Mesendoderm (in vitro differentiated cells): ENCODE results near the gene CEP128.

Experiments
- DNase-seq: peaks from one replicate; pipeline ENCODE4 v3.0.0; 2013
- H2AK5ac ChIP-seq: 2 replicates; pipeline ENCODE4 v1.6.1; 2013; ENCODE audit warnings: low read length, inconsistent platforms
- H2BK120ac ChIP-seq: 2 replicates; pipeline ENCODE4 v1.6.1; 2013; ENCODE audit warnings: low read depth, mild to moderate bottlenecking, low read length, moderate library complexity, mixed read lengths
- H2BK15ac ChIP-seq: replicated peaks from 2 replicates; pipeline ENCODE4 v1.6.1; 2013; ENCODE audit warnings: low read depth, mild to moderate bottlenecking, moderate library complexity
- H2BK5ac ChIP-seq: 2 replicates; pipeline ENCODE4 v1.6.1; 2013; ENCODE audit warnings: low read length, inconsistent platforms
- H3K18ac ChIP-seq: 2 replicates; pipeline ENCODE4 v1.6.1; 2013; ENCODE audit warnings: mild to moderate bottlenecking, low read length, mixed read lengths
- H3K23ac ChIP-seq: one replicate; pipeline ENCODE4 v1.6.1; 2013; ENCODE audit warnings: low read length
- H3K27ac ChIP-seq: 2 replicates; pipeline ENCODE4 v1.5.1; 2013; ENCODE audit warnings: low read depth, mild to moderate bottlenecking, inconsistent platforms, low read length, moderate library complexity
- H3K27me3 ChIP-seq: 2 replicates; pipeline ENCODE4 v1.6.1; 2013; ENCODE audit warnings: low read length, control low read depth, mild to moderate bottlenecking, inconsistent platforms; ENCODE audit not compliant: insufficient read depth, poor library complexity
- H3K36me3 ChIP-seq: 2 replicates; pipeline ENCODE4 v1.6.1; 2013; ENCODE audit warnings: low read length, inconsistent platforms; ENCODE audit not compliant: control insufficient read depth, insufficient read depth
- H3K4ac ChIP-seq: one replicate; pipeline ENCODE4 v1.6.1; 2013; ENCODE audit warnings: low read depth, mild to moderate bottlenecking, low read length, moderate library complexity
- H3K4me1 ChIP-seq: 2 replicates; pipeline ENCODE4 v1.6.1; 2013; ENCODE audit warnings: low read depth, low read length, inconsistent platforms; ENCODE audit not compliant: control insufficient read depth
- H3K4me2 ChIP-seq: 2 replicates; pipeline ENCODE4 v1.6.1; 2013; ENCODE audit warnings: low read length
- H3K4me3 ChIP-seq: 2 replicates; pipeline ENCODE4 v1.5.1; 2013; ENCODE audit warnings: mild to moderate bottlenecking, low read length
- H3K56ac ChIP-seq: one replicate; pipeline ENCODE4 v1.6.1; 2013; ENCODE audit warnings: low read length
- H3K79me1 ChIP-seq: 2 replicates; pipeline ENCODE4 v1.6.1; 2013; ENCODE audit warnings: low read length, inconsistent platforms
- H3K79me2 ChIP-seq: 2 replicates; pipeline ENCODE4 v1.6.1; 2013; ENCODE audit warnings: mild to moderate bottlenecking, low read length; ENCODE audit not compliant: control insufficient read depth, insufficient read depth
- H3K9ac ChIP-seq: 2 replicates; pipeline ENCODE4 v1.6.1; 2013; ENCODE audit warnings: low read length, inconsistent platforms
- H4K5ac ChIP-seq: one replicate; pipeline ENCODE4 v1.6.1; 2013; ENCODE audit warnings: low read length
- H4K8ac ChIP-seq: one replicate; pipeline ENCODE4 v1.6.1; 2013; ENCODE audit warnings: low read depth, mild to moderate bottlenecking, control low read depth, low read length, moderate library complexity
- WGBS: extraction: QIAGEN DNeasy Blood & Tissue Kit; methylation state at CpG from one replicate; pipeline ENCODE4 v1.1.7; 2013; ENCODE audit warnings: low lambda C conversion rate, missing lambda C conversion rate; ENCODE audit not compliant: insufficient coverage; ENCODE audit errors: extremely low coverage; 5-methylcytosine and 5-hydroxymethylcytosine counted together

CEP128 gene

DNA sequence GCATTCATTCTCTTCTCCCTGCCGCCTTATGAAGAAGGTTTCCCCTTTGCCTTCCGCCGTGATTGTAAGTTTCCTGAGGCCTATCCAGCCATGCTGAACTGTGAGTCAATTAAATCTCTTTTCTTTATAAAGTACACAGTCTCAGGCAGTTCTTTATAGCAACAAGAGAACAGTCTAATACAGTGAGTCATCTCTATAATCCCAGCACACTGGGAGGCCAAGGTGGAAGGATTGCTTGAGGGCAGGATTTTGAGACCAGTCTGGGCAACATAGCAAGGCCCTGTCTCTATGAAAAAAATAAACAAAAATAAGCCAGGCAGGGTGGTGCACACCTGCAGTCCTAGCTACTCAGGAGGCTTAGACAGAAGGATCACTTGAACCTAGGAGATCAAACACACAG lies 259.9 kb downstream of the CEP128 start:
- Histone ChIP-seq H3K9ac (no peak overlapping the region), H3K36me3 (no peaks in the 10 kb centered on the region), H2BK5ac (no peak overlapping the region), H3K4me1 (no peaks in the 10 kb centered on the region), H2AK5ac (no peak overlapping the region), H3K27ac (no peak overlapping the region), H2BK120ac (no peak overlapping the region), H3K27me3 (no peaks in the 10 kb centered on the region), H2BK15ac (no peak overlapping the region), H4K8ac (no peak overlapping the region), H3K4me3 (no peak overlapping the region), H3K18ac (no peak overlapping the region), H3K4ac (no peak overlapping the region), H4K5ac (no peak overlapping the region), H3K4me2 (no peak overlapping the region), H3K79me2 (no peaks in the 10 kb centered on the region), H3K23ac (no peak overlapping the region), H3K56ac (no peak overlapping the region), H3K79me1 (no peaks in the 10 kb centered on the region)
- no peak for DNase-seq
- WGBS, result no CpG with 5 or more reads among the region's 3 CpGs

DNA sequence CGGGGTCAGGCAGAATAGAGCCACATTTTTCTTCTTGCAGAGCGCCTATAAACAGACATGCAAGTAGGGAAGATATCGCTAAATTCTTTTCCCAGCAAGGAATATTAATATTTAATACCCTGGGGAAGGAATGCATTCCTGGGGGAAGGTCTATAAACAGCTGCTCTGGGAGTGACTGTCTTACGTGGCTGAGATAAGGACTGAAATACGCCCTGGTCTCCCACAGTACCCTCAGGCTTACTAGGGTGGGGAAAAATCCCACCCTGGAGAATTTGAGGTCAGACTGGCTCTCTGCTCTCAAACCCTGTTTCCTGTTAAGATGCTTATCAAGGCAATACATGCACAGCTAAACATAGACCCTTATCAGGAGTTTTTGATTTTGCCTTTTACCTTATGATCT lies 262.3 kb downstream of the CEP128 start:
- Histone ChIP-seq H2BK120ac (no peak overlapping the region), H3K4me1 (no peaks in the 10 kb centered on the region), H3K18ac (no peak overlapping the region), H3K36me3 (no peaks in the 10 kb centered on the region), H4K8ac (no peak overlapping the region), H3K4me2 (no peak overlapping the region), H2BK15ac (no peak overlapping the region), H4K5ac (no peak overlapping the region), H3K79me1 (no peaks in the 10 kb centered on the region), H3K9ac (no peak overlapping the region), H2BK5ac (no peak overlapping the region), H3K4ac (no peak overlapping the region), H2AK5ac (no peak overlapping the region), H3K27ac (no peak overlapping the region), H3K79me2 (no peaks in the 10 kb centered on the region), H3K27me3 (no peaks in the 10 kb centered on the region), H3K23ac (no peak overlapping the region), H3K56ac (no peak overlapping the region), H3K4me3 (no peak overlapping the region)
- no peak for DNase-seq
- WGBS, result no CpG with 5 or more reads among the region's 5 CpGs

DNA sequence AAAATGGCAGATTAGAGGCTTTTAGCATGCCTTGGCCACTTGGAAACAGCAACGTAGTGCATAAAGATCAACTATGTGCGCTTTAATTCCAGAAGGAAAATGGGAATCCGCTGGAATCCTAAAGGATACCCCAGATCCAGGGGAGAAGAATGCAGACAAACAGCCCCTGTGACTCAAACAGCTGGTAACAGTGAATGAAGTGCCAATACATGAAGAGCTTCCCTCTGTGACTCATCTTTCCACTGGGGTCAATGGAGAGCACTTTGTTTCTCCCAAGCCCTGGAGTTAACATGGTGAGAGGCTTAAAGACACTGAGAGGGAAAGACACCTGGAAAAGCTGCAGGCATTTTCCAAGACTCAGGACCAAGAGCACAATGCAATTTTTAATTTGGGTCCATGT lies 263.1 kb downstream of the CEP128 start:
- no peak overlapping the region for H2BK15ac ChIP-seq
- no peak overlapping the region for H4K8ac ChIP-seq
- no peak for DNase-seq
- no peak overlapping the region for H2AK5ac ChIP-seq
- H3K4me3 ChIP-seq, result no peak overlapping the region
- no CpG with 5 or more reads among the region's 3 CpGs for WGBS
- no peaks in the 10 kb centered on the region for H3K36me3 ChIP-seq
- no peak overlapping the region for H3K18ac ChIP-seq
- H3K56ac ChIP-seq, result no peak overlapping the region
- H3K4me1 ChIP-seq, result no peaks in the 10 kb centered on the region
- H3K27ac ChIP-seq, result no peak overlapping the region
- H2BK120ac ChIP-seq, result no peak overlapping the region
- no peak overlapping the region for H3K4ac ChIP-seq
- H2BK5ac ChIP-seq, result no peak overlapping the region
- H3K27me3 ChIP-seq, result no peaks in the 10 kb centered on the region
- H3K9ac ChIP-seq, result no peak overlapping the region
- H3K79me1 ChIP-seq, result no peaks in the 10 kb centered on the region
- H3K23ac ChIP-seq, result no peak overlapping the region
- H3K4me2 ChIP-seq, result no peak overlapping the region
- H4K5ac ChIP-seq, result no peak overlapping the region
- H3K79me2 ChIP-seq, result no peaks in the 10 kb centered on the region

DNA sequence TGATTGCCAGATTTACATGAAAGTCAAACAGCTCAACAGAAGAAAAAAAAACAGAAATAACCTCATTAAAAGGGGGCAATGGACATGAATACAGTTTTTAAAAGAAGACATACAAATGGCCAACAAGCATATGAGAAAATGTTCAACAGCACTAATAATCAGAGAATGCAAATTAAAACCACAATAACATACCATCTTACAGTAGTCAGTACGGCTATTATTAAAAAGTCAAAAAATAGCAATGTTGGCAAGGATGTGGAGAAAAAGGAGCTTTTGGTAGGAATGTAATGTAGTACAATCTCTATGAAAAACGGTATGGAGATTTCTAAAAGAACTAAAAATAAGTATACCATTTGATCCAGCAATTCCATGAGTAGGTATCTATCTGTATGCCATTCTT lies 272.1 kb downstream of the CEP128 start:
- no peak overlapping the region for H3K27ac ChIP-seq
- no peak overlapping the region for H3K4me3 ChIP-seq
- H3K4me1 ChIP-seq, result no peaks in the 10 kb centered on the region
- H3K27me3 ChIP-seq, result no peaks in the 10 kb centered on the region
- H4K8ac ChIP-seq, result no peak overlapping the region
- H3K18ac ChIP-seq, result no peak overlapping the region
- DNase-seq, result no peak
- H3K56ac ChIP-seq, result no peak overlapping the region
- no peak overlapping the region for H3K4ac ChIP-seq
- H3K9ac ChIP-seq, result no peak overlapping the region
- H2BK120ac ChIP-seq, result no peak overlapping the region
- no peak overlapping the region for H2BK5ac ChIP-seq
- H3K23ac ChIP-seq, result no peak overlapping the region
- no peaks in the 10 kb centered on the region for H3K79me1 ChIP-seq
- no peak overlapping the region for H2BK15ac ChIP-seq
- no CpG with 5 or more reads among the region's 2 CpGs for WGBS
- no peak overlapping the region for H3K4me2 ChIP-seq
- no peak overlapping the region for H4K5ac ChIP-seq
- no peaks in the 10 kb centered on the region for H3K79me2 ChIP-seq
- no peaks in the 10 kb centered on the region for H3K36me3 ChIP-seq
- H2AK5ac ChIP-seq, result no peak overlapping the region

GRCh38 chr14:80664576-80664975 lies 277.0 kb downstream of the CEP128 start:
- Histone ChIP-seq H2BK120ac (no peak overlapping the region), H3K36me3 (no peaks in the 10 kb centered on the region), H2BK5ac (no peak overlapping the region), H3K79me1 (no peaks in the 10 kb centered on the region), H2BK15ac (no peak overlapping the region), H4K8ac (no peak overlapping the region), H3K4me2 (no peak overlapping the region), H3K4me3 (no peak overlapping the region), H3K9ac (no peak overlapping the region), H3K23ac (no peak overlapping the region), H3K27me3 (no peaks in the 10 kb centered on the region), H3K4ac (no peak overlapping the region), H2AK5ac (no peak overlapping the region), H3K18ac (no peak overlapping the region), H3K79me2 (no peaks in the 10 kb centered on the region), H3K56ac (no peak overlapping the region), H3K27ac (no peak overlapping the region), H4K5ac (no peak overlapping the region), H3K4me1 (no peaks in the 10 kb centered on the region)
- WGBS, result no CpG with 5 or more reads among the region's 2 CpGs
- peak; percentile 67 for DNase-seq

GRCh38 chr14:80663541-80663940 lies 278.0 kb downstream of the CEP128 start:
- no peak overlapping the region for H3K56ac ChIP-seq
- H3K27me3 ChIP-seq, result no peaks in the 10 kb centered on the region
- H3K27ac ChIP-seq, result no peak overlapping the region
- H4K8ac ChIP-seq, result no peak overlapping the region
- no peak overlapping the region for H3K9ac ChIP-seq
- no peaks in the 10 kb centered on the region for H3K36me3 ChIP-seq
- no peak overlapping the region for H3K4ac ChIP-seq
- H2BK5ac ChIP-seq, result no peak overlapping the region
- H3K23ac ChIP-seq, result no peak overlapping the region
- no peak overlapping the region for H2AK5ac ChIP-seq
- no peaks in the 10 kb centered on the region for H3K4me1 ChIP-seq
- no CpG with 5 or more reads among the region's 2 CpGs for WGBS
- no peak overlapping the region for H2BK120ac ChIP-seq
- no peak overlapping the region for H4K5ac ChIP-seq
- H3K79me2 ChIP-seq, result no peaks in the 10 kb centered on the region
- H3K79me1 ChIP-seq, result no peaks in the 10 kb centered on the region
- H2BK15ac ChIP-seq, result no peak overlapping the region
- no peak overlapping the region for H3K18ac ChIP-seq
- H3K4me3 ChIP-seq, result no peak overlapping the region
- no peak overlapping the region for H3K4me2 ChIP-seq
- DNase-seq, result no peak
